GM18951 (cell line): ENCODE measurements around the gene HLA-C.
"Not testable (repeated sequence)": the region's sequence is repeated elsewhere in the genome, so short reads cannot be mapped to it uniquely, and the experiment has no call there.

Experiments used
- POLR2A ChIP-seq: IDR thresholded peaks from 4 replicates; pipeline ENCODE4 v1.6.1; 2011; ENCODE audit warnings: mild to moderate bottlenecking; ENCODE audit not compliant: insufficient read length, insufficient read depth; ENCODE audit errors: extremely low read depth
- in situ Hi-C: fragments of 300-500 bp; cut with MboI; formaldehyde crosslinking; loops from one replicate; pipeline ENCODE4 v1.12.0; 2022; ENCODE audit warnings: low sequenced_read_pairs, mixed read lengths, inconsistent platforms; ENCODE audit not compliant: unreplicated experiment

HLA-C gene

GRCh38 chr6:31287619-31288018 is 15.7 kb upstream of the HLA-C start:
- TF ChIP-seq POLR2A = no peak
- in situ Hi-C loops = no loop called here

DNA sequence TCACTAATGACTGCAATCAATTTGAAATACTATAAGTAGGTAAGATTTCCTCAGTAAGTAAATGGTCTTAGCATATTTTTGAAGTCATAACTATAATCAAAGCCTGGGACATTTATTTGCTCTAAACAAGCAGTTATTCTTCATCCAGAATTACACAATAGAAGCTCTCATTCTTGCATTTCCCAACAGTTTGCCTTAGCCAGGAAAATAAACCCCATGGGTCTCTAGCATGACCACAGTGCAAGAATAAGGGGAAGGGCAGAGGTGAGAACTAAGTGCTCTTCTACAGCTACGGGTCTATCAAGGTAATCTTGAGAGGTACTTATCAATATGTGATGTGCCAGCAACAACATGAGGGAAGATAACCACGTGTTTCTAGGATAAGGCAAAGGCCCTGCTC is 14.1 kb upstream of the HLA-C start:
- in situ Hi-C loops = no loop called here
- no peak for TF ChIP-seq POLR2A

DNA sequence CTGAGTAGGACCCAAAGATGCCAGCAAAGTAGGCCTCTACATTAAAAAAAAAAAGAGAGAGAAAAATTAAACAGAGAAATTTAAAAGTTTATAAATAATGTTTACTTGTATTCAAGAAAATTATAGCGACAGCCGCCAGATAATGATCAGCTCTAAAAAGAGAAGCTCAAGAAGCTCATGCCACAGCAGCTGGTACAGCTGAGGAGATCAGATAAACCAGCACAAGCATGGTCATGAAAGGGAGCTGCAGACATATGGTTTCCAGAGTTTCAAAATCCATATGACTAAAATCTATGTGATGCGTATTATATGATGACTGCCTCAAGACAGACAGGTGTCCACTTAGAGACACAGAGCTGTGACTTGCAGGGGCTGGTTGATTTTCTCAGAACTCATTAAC is 13.6 kb upstream of the HLA-C start:
- no peak for TF ChIP-seq POLR2A
- in situ Hi-C loops = no loop called here

GRCh38 chr6:31279647-31280046 is 7.8 kb upstream of the HLA-C start:
- in situ Hi-C loops = not testable (repeated sequence)

GRCh38 chr6:31272836-31273626 is 1.1 kb upstream of the HLA-C start:
- no peak for TF ChIP-seq POLR2A
- in situ Hi-C loops = loop anchor here (5.0 kb wide), 1 partner anchor 79 kb away; no protein-coding TSS in a partner anchor

DNA sequence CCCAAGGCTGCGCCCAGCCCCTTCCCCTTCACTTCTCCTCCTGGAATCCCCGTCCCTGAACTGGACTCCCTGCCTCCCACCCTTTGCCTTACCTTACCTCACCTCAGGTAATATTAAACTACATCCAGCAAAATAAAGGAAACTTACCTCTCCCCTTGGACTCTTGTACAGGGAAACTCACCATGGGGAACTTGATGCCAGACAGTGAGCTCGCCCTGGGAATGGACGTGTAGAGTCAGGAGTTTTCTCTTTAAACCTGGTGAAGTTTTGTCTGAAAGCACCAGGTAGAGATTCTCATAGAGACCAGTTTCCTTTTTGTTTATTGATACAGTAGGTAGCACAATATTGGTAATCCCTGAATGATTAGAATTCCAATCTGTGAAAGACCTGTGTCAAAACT is 544 bp upstream of the HLA-C start:
- in situ Hi-C loops = loop anchor here (5.0 kb wide), 1 partner anchor 80 kb away; no protein-coding TSS in a partner anchor
- TF ChIP-seq POLR2A = no peak

DNA sequence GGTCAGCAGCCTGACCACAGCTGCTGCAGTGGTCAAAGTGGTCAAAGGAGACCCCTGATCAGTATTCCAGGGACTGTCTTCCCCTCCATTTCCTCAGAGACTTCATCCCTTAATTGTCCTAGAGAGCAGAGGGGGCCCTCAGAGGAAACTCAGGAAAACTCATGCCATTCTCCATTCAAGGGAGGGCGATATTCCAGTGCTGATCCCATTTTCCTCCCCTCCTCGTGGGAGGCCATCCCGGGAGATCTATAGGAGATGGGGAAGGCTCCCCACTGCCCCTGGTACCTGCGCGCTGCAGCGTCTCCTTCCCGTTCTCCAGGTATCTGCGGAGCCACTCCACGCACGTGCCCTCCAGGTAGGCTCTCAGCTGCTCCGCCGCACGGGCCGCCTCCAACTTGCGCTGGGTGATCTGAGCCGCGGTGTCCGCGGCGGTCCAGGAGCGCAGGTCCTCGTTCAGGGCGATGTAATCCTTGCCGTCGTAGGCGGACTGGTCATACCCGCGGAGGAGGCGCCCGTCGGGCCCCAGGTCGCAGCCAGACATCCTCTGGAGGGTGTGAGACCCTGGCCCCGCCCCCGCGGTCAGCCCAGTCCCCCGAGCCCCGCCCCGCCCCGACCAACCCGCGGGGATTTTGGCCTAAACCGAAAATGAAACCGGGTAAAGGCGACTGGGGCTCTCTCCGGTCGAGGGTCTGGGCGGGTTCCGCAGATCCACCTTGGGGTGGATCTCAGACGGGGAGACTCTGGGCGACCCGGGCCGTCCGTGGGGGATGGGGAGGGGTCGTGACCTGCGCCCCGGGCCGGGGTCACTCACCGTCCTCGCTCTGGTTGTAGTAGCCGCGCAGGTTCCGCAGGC is 878 bp downstream of the HLA-C start:
- TF ChIP-seq POLR2A = no peak
- in situ Hi-C loops = loop anchor here (5.0 kb wide), 1 partner anchor 81 kb away; no protein-coding TSS in a partner anchor

DNA sequence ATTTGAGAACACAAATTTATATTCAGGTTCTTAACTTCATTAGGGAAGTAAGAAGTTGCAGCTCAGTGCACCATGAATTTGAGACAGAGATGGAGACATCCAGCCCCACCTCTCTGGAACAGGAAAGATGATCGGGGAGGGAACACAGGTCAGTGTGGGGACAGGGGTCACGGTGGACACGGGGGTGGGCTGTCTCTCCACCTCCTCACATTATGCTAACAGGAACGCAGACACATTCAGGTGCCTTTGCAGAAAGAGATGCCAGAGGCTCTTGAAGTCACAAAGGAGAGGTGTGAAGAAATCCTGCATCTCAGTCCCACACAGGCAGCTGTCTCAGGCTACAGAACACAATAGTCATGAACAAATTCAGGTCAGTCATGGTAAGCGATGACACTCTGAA is 3.1 kb downstream of the HLA-C start:
- TF ChIP-seq POLR2A = no peak
- in situ Hi-C loops = loop anchor here (5.0 kb wide), 1 partner anchor 72 kb away; no protein-coding TSS in a partner anchor

GRCh38 chr6:31268369-31268765 is 3.5 kb downstream of the HLA-C start:
- in situ Hi-C loops = loop anchor here (5.0 kb wide), 1 partner anchor 71 kb away; no protein-coding TSS in a partner anchor
- no peak for TF ChIP-seq POLR2A

- no peak for TF ChIP-seq POLR2A
- in situ Hi-C loops = loop anchor here (5.0 kb wide), 1 partner anchor 71 kb away; no protein-coding TSS in a partner anchor
These were observed 4.1 kb downstream of the HLA-C start for GRCh38 chr6:31267651-31268368.

DNA sequence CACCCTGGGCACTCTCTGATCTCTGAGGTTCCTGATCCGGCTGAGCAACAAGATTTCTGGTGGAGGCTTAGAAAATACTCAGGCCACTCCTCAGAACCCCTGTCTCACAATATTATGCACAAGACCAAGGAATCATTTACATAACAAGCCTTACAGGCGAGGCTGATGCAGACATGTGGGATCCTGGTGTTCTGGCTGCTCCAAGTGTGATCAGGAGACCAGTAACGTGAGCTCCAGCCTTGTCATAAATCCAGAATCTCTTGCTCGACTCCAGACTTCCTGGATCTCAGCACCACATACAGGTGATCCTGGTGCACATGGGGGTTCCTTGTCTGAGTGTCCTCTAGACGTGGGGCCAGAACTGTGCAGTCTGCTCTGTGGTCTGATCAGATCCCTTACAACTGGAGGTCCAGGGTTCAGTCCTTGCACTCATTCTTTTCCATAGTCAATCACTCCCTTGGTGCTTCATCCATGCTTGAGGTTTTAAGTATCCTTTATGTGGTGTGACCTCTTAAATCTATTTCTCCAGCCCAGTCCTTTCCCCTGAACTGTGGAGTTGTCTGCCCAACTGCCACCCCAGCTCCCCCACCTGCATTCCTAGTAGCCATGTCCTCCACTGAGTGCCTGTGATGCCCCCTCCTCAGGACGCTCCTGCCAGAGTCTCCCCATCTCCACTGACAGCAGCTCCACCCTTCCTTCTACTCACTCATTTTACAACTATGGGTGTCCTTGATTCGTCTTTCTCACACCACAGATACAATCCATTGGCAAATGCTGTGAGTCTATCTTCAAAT is 5.1 kb downstream of the HLA-C start:
- no peak for TF ChIP-seq POLR2A
- in situ Hi-C loops = loop anchor here (5.0 kb wide), 1 partner anchor 69 kb away; no protein-coding TSS in a partner anchor

DNA sequence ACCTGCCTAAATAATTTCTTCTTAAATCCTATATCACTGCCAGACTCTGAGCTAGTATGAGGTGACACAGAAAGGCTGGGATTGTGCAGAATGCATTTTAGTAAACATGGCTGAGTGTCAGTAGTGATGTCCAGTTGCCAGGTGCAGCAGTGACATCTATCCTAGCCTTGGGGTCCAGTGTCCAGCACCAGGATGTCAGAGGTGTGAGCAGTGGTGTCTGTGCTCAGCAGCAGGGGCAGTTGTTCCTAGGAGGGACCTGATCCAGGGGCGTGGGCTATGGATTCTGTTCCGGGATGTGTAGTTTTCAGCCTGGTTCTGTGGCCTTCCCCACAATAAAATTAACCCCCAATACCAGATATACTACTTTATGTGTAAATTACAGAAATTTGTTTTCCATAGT is 6.0 kb downstream of the HLA-C start:
- no peak for TF ChIP-seq POLR2A
- in situ Hi-C loops = loop anchor here (5.0 kb wide), 1 partner anchor 69 kb away; no protein-coding TSS in a partner anchor

- in situ Hi-C loops = not testable (repeated sequence)
These were observed 8.5 kb downstream of the HLA-C start for GRCh38 chr6:31263346-31263933.

DNA sequence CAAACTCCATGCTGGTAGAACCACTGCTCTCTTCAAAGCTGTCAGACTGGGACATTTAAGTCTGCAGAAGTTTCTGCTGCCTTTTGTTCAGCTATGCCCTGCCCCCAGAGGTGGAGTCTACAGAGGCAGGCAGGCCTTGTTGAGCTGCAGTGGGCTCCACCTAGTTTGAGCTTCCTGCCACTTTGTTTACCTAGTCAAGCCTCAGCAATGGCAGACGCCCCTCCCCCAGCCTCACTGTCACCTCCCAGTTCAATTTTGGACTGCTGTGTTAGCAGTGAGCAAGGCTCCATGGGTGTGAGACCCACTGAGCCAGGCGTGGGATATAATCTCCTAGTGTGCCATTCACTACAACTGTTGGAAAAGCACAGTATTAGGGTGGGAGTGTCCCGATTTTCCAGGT is 11.9 kb downstream of the HLA-C start:
- in situ Hi-C loops = not testable (repeated sequence)
